GM12878 (cell line): ENCODE results near the gene DENR. TPM values are rescaled to one million over a fixed set of nuclear protein-coding genes. Genes with fewer than 3 reads are reported as not detected.

Experiments
- ATAC-seq: fragments of 200-7000 bp; cut with Tn5 transposase; 3 replicates; pipeline ENCODE4 v1.9.1; 2020; ENCODE audit warnings: mild to moderate bottlenecking, moderate library complexity
- BruUV-seq: library from RNA; stranded (reverse); fragments of 400-500 nt; replicated peaks from 2 replicates; lab custom pipeline; 2021; lab: Mats Ljungman, UMichigan
- CTCF ChIA-PET: fragments of 300-600 bp; sonication (Branson Sonifier 250); formaldehyde crosslinking; extraction: SDS; loops from one replicate; lab custom pipeline; 2021; ENCODE audit warnings: inconsistent platforms; lab: Yijun Ruan, JAX
- POLR2A ChIA-PET: fragments of 350-600 bp; formaldehyde crosslinking; extraction: SDS; loops from one replicate; lab custom pipeline; 2021; ENCODE audit warnings: inconsistent platforms; lab: Charles Lee
- RAD21 ChIA-PET: fragments of 300-600 bp; sonication (Branson Sonifier 250); formaldehyde crosslinking; loops from one replicate; lab custom pipeline; 2023; ENCODE audit warnings: antibody characterized with exemption; ENCODE audit not compliant: unreplicated experiment; lab: Charles Lee
- SMC1A ChIA-PET: fragments of 300-600 bp; sonication (Branson Sonifier 250); formaldehyde crosslinking; loops from one replicate; lab custom pipeline; 2023; ENCODE audit not compliant: unreplicated experiment, uncharacterized antibody; lab: Charles Lee
- DNase-seq: peaks from one replicate; pipeline ENCODE4 v3.0.0-alpha.2; 2011; ENCODE audit warnings: low read depth, low spot score
- FAIRE-seq: peaks from 3 replicates; lab custom pipeline; 2011; peaks lifted over from hg19 to GRCh38; lab: Jason Lieb, UNC
- H2AFZ ChIP-seq: 2 replicates; pipeline ENCODE4 v1.6.0; 2011; ENCODE audit warnings: low read depth, low read length, control low read depth; ENCODE audit not compliant: control insufficient read depth
- H3K27ac ChIP-seq: 2 replicates; pipeline ENCODE4 v1.5.1; 2011; ENCODE audit warnings: control low read depth; ENCODE audit not compliant: control insufficient read depth, insufficient read depth
- H3K27me3 ChIP-seq, 2 experiments: replicated peaks in 1 of 2; 2 replicates each; pipeline versions ENCODE4 v1.6.0 to v1.6.1; 2011; ENCODE audit warnings: low read length in 1 of 2; ENCODE audit not compliant: control insufficient read depth in 2 of 2, insufficient read depth in 2 of 2
- H3K36me3 ChIP-seq, 2 experiments: 2 replicates each; pipeline ENCODE4 v1.5.1; 2011; ENCODE audit warnings: low read length in 1 of 2; ENCODE audit not compliant: control insufficient read depth in 2 of 2, insufficient read depth in 2 of 2
- H3K4me1 ChIP-seq: 2 replicates; pipeline ENCODE4 v1.6.1; 2011; ENCODE audit warnings: mild to moderate bottlenecking, low read length, moderate library complexity, mixed read lengths; ENCODE audit not compliant: control insufficient read depth, insufficient read depth
- H3K4me2 ChIP-seq: 2 replicates; pipeline ENCODE4 v1.6.0; 2011; ENCODE audit warnings: control low read depth; ENCODE audit not compliant: control insufficient read depth, insufficient read depth
- H3K4me3 ChIP-seq: fragments of 200-600 bp; sonication (generic); 2 replicates; pipeline ENCODE4 v1.5.1; 2016
- H3K79me2 ChIP-seq: 2 replicates; pipeline ENCODE4 v1.6.0; 2011; ENCODE audit warnings: low read length; ENCODE audit not compliant: control insufficient read depth, insufficient read depth
- H3K9ac ChIP-seq: 2 replicates; pipeline ENCODE4 v1.8.0; 2011; ENCODE audit warnings: low read length, control low read depth, mixed read lengths; ENCODE audit not compliant: control insufficient read depth, insufficient read depth
- H3K9me3 ChIP-seq: replicated peaks from 3 replicates; pipeline ENCODE4 v1.5.1; 2011; ENCODE audit warnings: mild to moderate bottlenecking, low read length; ENCODE audit not compliant: control insufficient read depth, insufficient read depth
- H4K20me1 ChIP-seq: 2 replicates; pipeline ENCODE4 v1.6.0; 2011; ENCODE audit not compliant: control insufficient read depth, insufficient read depth
- BRCA1 ChIP-seq: IDR thresholded peaks from 2 replicates; pipeline ENCODE4 v1.6.1; 2011; ENCODE audit warnings: low read depth, low read length, improper control_type of control experiment
- CBX5 ChIP-seq: sonication (generic); IDR thresholded peaks from 2 replicates; pipeline ENCODE4 v1.6.1; 2016; ENCODE audit warnings: low read depth, moderate library complexity, mild to moderate bottlenecking, inconsistent platforms
- FOXM1 ChIP-seq: IDR thresholded peaks from 2 replicates; pipeline ENCODE4 v1.6.1; 2012; ENCODE audit warnings: low read depth, mild to moderate bottlenecking, inconsistent platforms, low read length, moderate library complexity
- NBN ChIP-seq: fragments of 450-650 bp; IDR thresholded peaks from 2 replicates; pipeline ENCODE4 v1.6.1; 2016
- POLR2A ChIP-seq: IDR thresholded peaks from 2 replicates; pipeline ENCODE4 v1.6.1; 2011; ENCODE audit warnings: low read depth, mild to moderate bottlenecking, low read length
- REST ChIP-seq: IDR thresholded peaks from 2 replicates; pipeline ENCODE4 v1.6.1; 2012; ENCODE audit warnings: mild to moderate bottlenecking, low read depth, low read length
- SMAD5 ChIP-seq: IDR thresholded peaks from 2 replicates; pipeline ENCODE4 v1.6.1; 2016; ENCODE audit warnings: antibody characterized with exemption, low read depth
- SMC3 ChIP-seq: IDR thresholded peaks from 2 replicates; pipeline ENCODE4 v1.6.1; 2011; ENCODE audit warnings: low read length, improper control_type of control experiment, borderline replicate concordance
- SUZ12 ChIP-seq: fragments of 200-600 bp; sonication (generic); IDR thresholded peaks from one replicate; pipeline ENCODE4 v1.6.1; 2018; ENCODE audit warnings: antibody characterized with exemption, mild to moderate bottlenecking; ENCODE audit not compliant: unreplicated experiment
- TCF7 ChIP-seq: IDR thresholded peaks from 2 replicates; pipeline ENCODE4 v1.6.1; 2014; ENCODE audit warnings: antibody characterized with exemption, borderline replicate concordance
- ZZZ3 ChIP-seq: IDR thresholded peaks from 2 replicates; pipeline ENCODE4 v1.6.1; 2011; ENCODE audit warnings: low read depth; ENCODE audit not compliant: control insufficient read depth, insufficient read length
- WGBS: methylation state at CpG from one replicate; pipeline ENCODE4 v1.1.6; 2016; ENCODE audit warnings: low lambda C conversion rate; ENCODE audit not compliant: insufficient replicate concordance, insufficient coverage; ENCODE audit errors: missing lambda C conversion rate; 5-methylcytosine and 5-hydroxymethylcytosine counted together
- in situ Hi-C: fragments of 300-500 bp; cut with MboI; formaldehyde crosslinking; loops from 9 replicates; pipeline ENCODE4 v1.14.3; 2018; ENCODE audit warnings: mixed read lengths
- intact Hi-C: fragments of 100-400 bp; cut with micrococcal nuclease; formaldehyde crosslinking; loops from one replicate; pipeline ENCODE4 v1.14.2; 2022; ENCODE audit not compliant: unreplicated experiment
- polyA plus RNA-seq, 11 experiments: library from polyadenylated mRNA; depleted of rRNA in 4 of 11; unstranded in 6 of 11; stranded (reverse) in 5 of 11; fragments of >200 nt; fragmentation: Nextera tagmentation in 4 of 11; fragmentation: Illumina TruSeq in 1 of 11; extraction: Ambion mirVana in 4 of 11; extraction: Trizol in 1 of 11; gene quantifications; 1 replicate in 1 of 11; 2 replicates in 10 of 11; pipeline versions ENCODE4 v1.2.1 to v1.2.3, GENCODE V29; 2011 to 2016; ENCODE audit warnings: inconsistent platforms in 2 of 11, missing spikeins in 2 of 11, low read depth in 1 of 11
- total RNA-seq, 4 experiments: library from RNA; depleted of rRNA in 3 of 4; stranded (reverse); fragments of >200 nt in 3 of 4; fragmentation: Illumina TruSeq in 1 of 4; extraction: Trizol in 1 of 4; gene quantifications; 2 replicates each; pipeline versions ENCODE4 v1.2.1 to v1.2.3, GENCODE V29; 2013 to 2021
- TF ChIP-seq, protein P1 (sequence below): fragments of 450-650 bp; IDR thresholded peaks from 2 replicates; pipeline ENCODE4 v1.6.1; 2017; ENCODE audit warnings: mild to moderate bottlenecking, moderate library complexity

Gene DENR
- total and polyA plus RNA-seq, 10 of the 15 experiments (the other 5 are each of a cell fraction or from before 2014, with no cell fraction given): 29.4 to 97.7 (median 58.3) TPM

- TF ChIP-seq ZZZ3: no peak
- TF ChIP-seq NBN: no peak
- no peak for TF ChIP-seq FOXM1
These were observed 14.1 kb upstream of the DENR start (continued) for GRCh38 chr12:122738571-122738970.

DNA sequence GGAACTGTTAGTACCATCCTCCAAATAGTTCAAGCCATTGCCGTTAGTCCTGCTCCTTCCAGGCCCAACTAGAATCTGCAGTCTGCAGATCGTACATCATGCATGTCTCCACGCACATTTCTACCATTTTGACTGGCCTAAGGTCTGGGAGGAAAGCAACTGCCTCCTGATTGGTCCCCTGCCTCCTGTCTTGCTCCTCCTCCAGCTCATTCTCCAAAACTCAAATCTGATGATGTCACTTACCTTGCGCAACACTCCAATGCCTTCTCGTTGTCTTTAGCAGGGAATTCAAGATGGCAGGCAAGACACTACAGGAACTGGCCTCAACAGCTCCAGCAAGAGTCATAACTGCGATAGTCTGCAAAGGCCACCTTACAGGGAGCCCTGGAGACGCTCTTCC lies 12.3 kb upstream of the DENR start:
- TF ChIP-seq REST (no peak), ZZZ3 (no peak), TCF7 (no peak), POLR2A (no peak), SMAD5 (no peak), BRCA1 (no peak), CBX5 (no peak), SMC3 (no peak), SUZ12 (no peak)
- TF ChIP-seq, protein P1, sequence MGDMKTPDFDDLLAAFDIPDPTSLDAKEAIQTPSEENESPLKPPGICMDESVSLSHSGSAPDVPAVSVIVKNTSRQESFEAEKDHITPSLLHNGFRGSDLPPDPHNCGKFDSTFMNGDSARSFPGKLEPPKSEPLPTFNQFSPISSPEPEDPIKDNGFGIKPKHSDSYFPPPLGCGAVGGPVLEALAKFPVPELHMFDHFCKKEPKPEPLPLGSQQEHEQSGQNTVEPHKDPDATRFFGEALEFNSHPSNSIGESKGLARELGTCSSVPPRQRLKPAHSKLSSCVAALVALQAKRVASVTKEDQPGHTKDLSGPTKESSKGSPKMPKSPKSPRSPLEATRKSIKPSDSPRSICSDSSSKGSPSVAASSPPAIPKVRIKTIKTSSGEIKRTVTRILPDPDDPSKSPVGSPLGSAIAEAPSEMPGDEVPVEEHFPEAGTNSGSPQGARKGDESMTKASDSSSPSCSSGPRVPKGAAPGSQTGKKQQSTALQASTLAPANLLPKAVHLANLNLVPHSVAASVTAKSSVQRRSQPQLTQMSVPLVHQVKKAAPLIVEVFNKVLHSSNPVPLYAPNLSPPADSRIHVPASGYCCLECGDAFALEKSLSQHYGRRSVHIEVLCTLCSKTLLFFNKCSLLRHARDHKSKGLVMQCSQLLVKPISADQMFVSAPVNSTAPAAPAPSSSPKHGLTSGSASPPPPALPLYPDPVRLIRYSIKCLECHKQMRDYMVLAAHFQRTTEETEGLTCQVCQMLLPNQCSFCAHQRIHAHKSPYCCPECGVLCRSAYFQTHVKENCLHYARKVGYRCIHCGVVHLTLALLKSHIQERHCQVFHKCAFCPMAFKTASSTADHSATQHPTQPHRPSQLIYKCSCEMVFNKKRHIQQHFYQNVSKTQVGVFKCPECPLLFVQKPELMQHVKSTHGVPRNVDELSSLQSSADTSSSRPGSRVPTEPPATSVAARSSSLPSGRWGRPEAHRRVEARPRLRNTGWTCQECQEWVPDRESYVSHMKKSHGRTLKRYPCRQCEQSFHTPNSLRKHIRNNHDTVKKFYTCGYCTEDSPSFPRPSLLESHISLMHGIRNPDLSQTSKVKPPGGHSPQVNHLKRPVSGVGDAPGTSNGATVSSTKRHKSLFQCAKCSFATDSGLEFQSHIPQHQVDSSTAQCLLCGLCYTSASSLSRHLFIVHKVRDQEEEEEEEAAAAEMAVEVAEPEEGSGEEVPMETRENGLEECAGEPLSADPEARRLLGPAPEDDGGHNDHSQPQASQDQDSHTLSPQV: no peak
- in situ Hi-C loops (no loop called here), intact Hi-C loops (no loop called here)
- no peak overlapping the region for H3K4me2 ChIP-seq
- H3K4me1 ChIP-seq: no peaks in the 10 kb centered on the region
- ChIA-PET SMC1A (no interaction called here), POLR2A (no interaction called here), CTCF (no interaction called here), RAD21 (no interaction called here)
- H3K27me3 ChIP-seq: no peaks in the 10 kb centered on the region
- ATAC-seq (no peak), FAIRE-seq (peak; percentile 31), DNase-seq (no peak)
- BruUV-seq: no TSS peak
- peaks cover 2% of the 10 kb centered on the region; the same call in 1 of the 3 replicates for H3K9me3 ChIP-seq
- H3K79me2 ChIP-seq: no peaks in the 10 kb centered on the region
- H3K4me3 ChIP-seq: no peak overlapping the region
- no peaks in the 10 kb centered on the region for H3K36me3 ChIP-seq
- 69% methylated on average over 7 of the region's 7 CpGs for WGBS
- H2AFZ ChIP-seq: no peak overlapping the region
- no peak overlapping the region for H3K27ac ChIP-seq
- no peak overlapping the region for H3K9ac ChIP-seq
- no peaks in the 10 kb centered on the region for H4K20me1 ChIP-seq
